GM19467 (cell line): ENCODE data around the gene CASP9.
"Not testable (repeated sequence)": the region's sequence is repeated elsewhere in the genome, so short reads cannot be mapped to it uniquely, and the experiment has no call there.

Source experiments
- ATAC-seq: cut with Tn5 transposase; IDR thresholded peaks from one replicate; pipeline ENCODE4 v1.9.1; 2021; ENCODE audit warnings: mild to moderate bottlenecking, moderate library complexity; ENCODE audit not compliant: unreplicated experiment

Gene CASP9

GRCh38 chr1:15471723-15472122 lies 52.3 kb downstream of the CASP9 start:
- ATAC-seq: not testable (repeated sequence)

GRCh38 chr1:15471067-15471466 lies 52.9 kb downstream of the CASP9 start:
- not testable (repeated sequence) for ATAC-seq

GRCh38 chr1:15469821-15470448 lies 54.1 kb downstream of the CASP9 start:
- ATAC-seq: not testable (repeated sequence)

GRCh38 chr1:15469361-15469760 lies 54.7 kb downstream of the CASP9 start:
- no peak for ATAC-seq

- ATAC-seq: no peak
These were observed 55.9 kb downstream of the CASP9 start for GRCh38 chr1:15468145-15468544.

- ATAC-seq: not testable (repeated sequence)
These were observed 56.9 kb downstream of the CASP9 start for GRCh38 chr1:15466955-15467625.

- no peak for ATAC-seq
These were observed 58.3 kb downstream of the CASP9 start for GRCh38 chr1:15465674-15466073.

- ATAC-seq: not testable (repeated sequence)
These were observed 60.1 kb downstream of the CASP9 start for GRCh38 chr1:15463926-15464322.

GRCh38 chr1:15463064-15463800 lies 60.8 kb downstream of the CASP9 start:
- not testable (repeated sequence) for ATAC-seq

GRCh38 chr1:15460708-15461095 lies 63.3 kb downstream of the CASP9 start:
- ATAC-seq: no peak

GRCh38 chr1:15459771-15460707 lies 64.0 kb downstream of the CASP9 start:
- no peak for ATAC-seq

- not testable (repeated sequence) for ATAC-seq
These were observed 65.6 kb downstream of the CASP9 start for GRCh38 chr1:15458388-15458787.

GRCh38 chr1:15457585-15457984 lies 66.4 kb downstream of the CASP9 start:
- ATAC-seq: no peak

GRCh38 chr1:15456313-15456954 lies 67.6 kb downstream of the CASP9 start, which contains the start of gene CELA2A:
TSS of gene CELA2A (plus strand) at chr1:15456732. CDS start at chr1:15456754, 22 bp downstream.
- no peak for ATAC-seq

- ATAC-seq: no peak
These were observed 68.5 kb downstream of the CASP9 start for GRCh38 chr1:15455522-15455921.

GRCh38 chr1:15454256-15454655 lies 69.8 kb downstream of the CASP9 start:
- ATAC-seq: no peak

- ATAC-seq: no peak
These were observed 70.3 kb downstream of the CASP9 start for GRCh38 chr1:15453734-15454133.

GRCh38 chr1:15452866-15453571 lies 71.0 kb downstream of the CASP9 start:
- ATAC-seq: no peak

GRCh38 chr1:15452216-15452615 lies 71.8 kb downstream of the CASP9 start:
- no peak for ATAC-seq
